ENCODE data around the gene CGB3.
"Not testable (repeated sequence)": the region's sequence is repeated elsewhere in the genome, so short reads cannot be mapped to it uniquely, and the experiment has no call there.

Gene CGB3

DNA sequence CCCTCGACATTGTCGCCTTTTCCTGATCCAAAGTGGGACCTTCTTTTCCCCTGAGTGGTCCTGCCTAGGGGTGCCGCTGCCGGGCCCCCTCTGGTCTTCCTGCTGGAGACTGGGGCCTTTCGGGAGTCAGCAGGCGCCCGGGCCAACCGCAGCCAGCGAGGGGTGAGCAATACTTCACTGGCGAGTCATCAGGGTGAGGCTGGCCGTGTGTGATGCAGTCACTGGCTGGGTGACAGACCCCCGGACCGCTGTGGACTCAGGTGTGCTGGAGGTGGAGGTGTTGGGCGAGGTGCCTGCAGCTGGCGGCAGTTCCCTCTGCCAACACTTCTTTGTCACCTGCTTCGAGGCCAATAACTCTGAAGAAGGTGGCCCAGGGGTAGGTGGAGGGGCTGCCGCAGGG lies 18.0 kb upstream of the CGB3 start:
- H3K9ac ChIP-seq (ENCODE audit: low read depth, low read length) = no peak overlapping the region
- 76% methylated on average over 17 of the region's 17 CpGs for WGBS
- no peak overlapping the region for H3K27ac ChIP-seq (ENCODE audit: low read depth, low read length)
- H3K9me3 ChIP-seq (ENCODE audit: insufficient read depth, low read depth, low read length) = no peaks in the 10 kb centered on the region
- H3K36me3 ChIP-seq (ENCODE audit: insufficient read depth, low read length) = no peaks in the 10 kb centered on the region
- no peaks in the 10 kb centered on the region for H3K4me1 ChIP-seq (ENCODE audit: insufficient read depth, low read length)
- no peak overlapping the region for H3K4me3 ChIP-seq (ENCODE audit: low read length)
- H3K27me3 ChIP-seq (ENCODE audit: insufficient read depth, low read length) = no peaks in the 10 kb centered on the region

DNA sequence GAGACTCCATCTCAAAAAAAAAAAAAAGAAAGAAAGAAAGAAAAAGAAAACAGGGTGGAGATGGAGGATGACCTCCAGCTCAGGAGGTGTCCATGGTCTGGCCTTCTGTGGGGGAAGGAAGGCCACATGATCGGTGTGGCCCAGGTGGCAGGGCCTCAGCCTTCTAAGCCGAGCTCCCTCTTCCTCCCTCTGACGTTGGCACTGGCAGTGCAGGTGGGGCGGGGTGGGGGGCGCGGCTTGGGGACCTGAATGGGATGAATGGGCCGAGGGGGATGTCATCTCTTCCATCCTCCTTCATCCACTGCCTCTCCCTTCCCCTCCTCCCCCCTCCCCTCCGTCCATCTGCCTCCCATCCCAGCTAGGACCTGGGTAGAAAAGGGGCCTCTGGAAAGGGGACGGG lies 15.6 kb upstream of the CGB3 start:
- H3K27me3 ChIP-seq (ENCODE audit: insufficient read depth, low read length); H3K27ac ChIP-seq (ENCODE audit: low read depth, low read length); H3K9ac ChIP-seq (ENCODE audit: low read depth, low read length); H3K4me3 ChIP-seq (ENCODE audit: low read length); H3K36me3 ChIP-seq (ENCODE audit: insufficient read depth, low read length); H3K9me3 ChIP-seq (ENCODE audit: insufficient read depth, low read depth, low read length); H3K4me1 ChIP-seq (ENCODE audit: insufficient read depth, low read length): not testable (repeated sequence)
- WGBS = 93% methylated on average over 3 of the region's 9 CpGs

DNA sequence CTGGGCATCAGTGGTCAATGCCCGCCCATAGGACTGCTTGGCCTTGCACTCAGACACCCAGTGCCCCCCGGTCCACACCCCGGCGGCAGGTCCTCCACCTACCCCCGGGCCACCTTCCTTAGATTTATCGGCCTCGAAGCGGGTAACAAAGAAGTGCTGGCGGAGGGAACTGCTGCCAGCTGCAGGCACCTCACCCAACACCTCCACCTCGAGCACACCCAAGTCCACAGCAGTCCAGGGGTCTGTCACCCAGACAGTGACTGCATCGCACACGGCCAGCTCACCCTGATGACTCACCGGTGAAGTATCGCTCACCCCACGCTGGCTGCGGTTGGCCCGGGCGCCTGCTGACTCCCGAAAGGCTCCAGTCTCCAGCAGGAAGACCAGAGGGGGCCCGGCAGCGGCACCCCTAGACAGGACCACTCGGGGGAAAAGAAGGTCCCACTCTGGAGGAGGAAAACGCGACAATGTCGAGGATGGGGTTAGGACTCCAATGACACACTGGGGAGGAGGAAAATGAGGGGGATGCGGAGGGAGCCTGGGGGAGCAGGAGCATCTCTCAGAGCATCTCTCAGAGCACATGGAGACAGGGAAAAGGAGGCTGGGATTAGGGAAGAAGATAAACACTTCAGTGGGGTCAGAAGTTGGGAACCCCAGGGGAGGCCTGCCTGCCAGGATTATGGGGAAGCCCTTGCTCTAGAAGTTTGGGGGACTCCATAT lies 14.6 kb upstream of the CGB3 start:
- 84% methylated on average over 26 of the region's 26 CpGs for WGBS
- H3K36me3 ChIP-seq (ENCODE audit: insufficient read depth, low read length); H3K27me3 ChIP-seq (ENCODE audit: insufficient read depth, low read length); H3K27ac ChIP-seq (ENCODE audit: low read depth, low read length); H3K9ac ChIP-seq (ENCODE audit: low read depth, low read length); H3K9me3 ChIP-seq (ENCODE audit: insufficient read depth, low read depth, low read length); H3K4me3 ChIP-seq (ENCODE audit: low read length); H3K4me1 ChIP-seq (ENCODE audit: insufficient read depth, low read length): not testable (repeated sequence)

DNA sequence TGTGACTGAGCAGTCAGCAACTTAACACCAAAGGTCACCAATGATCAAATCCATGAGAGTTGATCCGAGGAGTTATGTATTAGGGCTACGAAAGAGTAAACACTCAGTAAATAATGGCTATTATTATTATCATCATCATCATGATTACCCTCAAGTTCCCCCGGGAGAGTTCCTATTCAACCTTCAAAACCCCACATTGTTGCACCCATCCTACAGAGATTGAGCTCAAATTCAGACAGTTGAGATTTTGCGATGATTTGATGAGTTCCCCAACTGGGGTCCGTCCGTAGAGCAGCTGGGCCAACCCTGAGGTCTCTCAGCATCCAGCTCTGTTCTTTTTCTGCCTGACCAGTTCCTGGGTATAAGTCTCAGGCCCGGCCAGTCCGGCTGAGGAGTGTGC lies 14.0 kb upstream of the CGB3 start:
- not testable (repeated sequence) for H3K27ac ChIP-seq (ENCODE audit: low read depth, low read length); H3K27me3 ChIP-seq (ENCODE audit: insufficient read depth, low read length); H3K36me3 ChIP-seq (ENCODE audit: insufficient read depth, low read length); H3K9me3 ChIP-seq (ENCODE audit: insufficient read depth, low read depth, low read length); H3K4me1 ChIP-seq (ENCODE audit: insufficient read depth, low read length); H3K9ac ChIP-seq (ENCODE audit: low read depth, low read length); H3K4me3 ChIP-seq (ENCODE audit: low read length)
- WGBS = 95% methylated on average over 3 of the region's 8 CpGs

DNA sequence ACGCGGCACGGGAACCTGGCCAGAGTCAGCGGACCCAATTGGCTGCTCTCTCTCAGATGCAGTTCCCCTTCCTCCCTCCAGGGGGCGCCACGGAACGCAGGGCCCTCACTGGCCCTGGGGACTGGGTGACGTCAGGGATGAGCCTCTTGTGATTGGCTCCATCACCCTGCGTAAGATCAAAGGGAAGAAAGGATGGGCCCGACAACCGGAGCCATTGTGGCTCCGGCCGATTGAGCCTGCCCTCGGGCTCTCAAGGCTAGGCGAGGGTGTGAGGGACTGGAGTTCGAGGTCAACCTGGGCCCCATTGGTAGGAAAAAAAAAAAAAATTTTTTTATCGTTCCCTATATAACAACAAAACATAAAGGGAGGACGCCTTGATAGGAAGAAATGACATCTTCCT lies 12.7 kb upstream of the CGB3 start, which contains the start of gene CGB1:
CGB1 (minus strand) TSS at position 81 of the 400 bp plus-strand sequence. CDS start 184 bp downstream, outside the sequence.
- not testable (repeated sequence) for H3K36me3 ChIP-seq (ENCODE audit: insufficient read depth, low read length); H3K4me1 ChIP-seq (ENCODE audit: insufficient read depth, low read length); H3K4me3 ChIP-seq (ENCODE audit: low read length); H3K27ac ChIP-seq (ENCODE audit: low read depth, low read length); H3K27me3 ChIP-seq (ENCODE audit: insufficient read depth, low read length); H3K9me3 ChIP-seq (ENCODE audit: insufficient read depth, low read depth, low read length); H3K9ac ChIP-seq (ENCODE audit: low read depth, low read length)
- WGBS = 55% methylated on average over 14 of the region's 18 CpGs

DNA sequence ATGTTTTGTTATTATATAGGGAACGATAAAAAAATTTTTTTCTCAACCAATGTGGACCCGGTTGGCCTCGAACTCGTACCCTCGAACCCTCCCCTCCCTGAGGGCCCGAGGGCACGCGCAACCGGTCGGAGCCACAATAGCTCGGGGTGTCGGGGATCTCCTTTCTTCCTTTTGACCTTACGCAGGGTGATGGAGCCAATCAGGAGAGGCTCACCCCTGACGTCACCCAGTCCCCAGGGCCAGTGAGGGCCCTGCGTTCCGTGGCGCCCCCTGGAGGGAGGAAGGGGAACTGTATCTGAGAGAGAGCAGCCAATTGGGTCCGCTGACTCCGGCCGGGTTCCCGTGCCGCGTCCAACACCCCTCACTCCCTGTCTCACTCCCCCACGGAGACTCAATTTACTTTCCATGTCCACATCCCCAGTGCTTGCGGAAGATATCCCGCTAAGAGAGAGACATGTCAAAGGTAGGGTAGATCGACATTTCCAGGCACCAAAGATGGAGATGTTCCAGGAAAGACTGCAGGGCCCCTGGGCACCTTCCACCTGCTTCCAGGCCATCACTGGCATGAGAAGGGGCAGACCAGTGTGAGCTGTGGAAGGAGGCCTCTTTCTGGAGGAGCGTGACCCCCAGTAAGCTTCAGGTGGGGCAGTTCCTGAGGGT lies 7.6 kb upstream of the CGB3 start, which contains the start of gene CGB2:
CGB2 (plus strand) TSS at position 249 of the 660 bp plus-strand sequence; CDS start at position 455, 206 bp downstream.
- not testable (repeated sequence) for H3K36me3 ChIP-seq (ENCODE audit: insufficient read depth, low read length); H3K9ac ChIP-seq (ENCODE audit: low read depth, low read length); H3K27me3 ChIP-seq (ENCODE audit: insufficient read depth, low read length); H3K4me3 ChIP-seq (ENCODE audit: low read length); H3K27ac ChIP-seq (ENCODE audit: low read depth, low read length); H3K9me3 ChIP-seq (ENCODE audit: insufficient read depth, low read depth, low read length); H3K4me1 ChIP-seq (ENCODE audit: insufficient read depth, low read length)
- 87% methylated on average over 24 of the region's 28 CpGs for WGBS

DNA sequence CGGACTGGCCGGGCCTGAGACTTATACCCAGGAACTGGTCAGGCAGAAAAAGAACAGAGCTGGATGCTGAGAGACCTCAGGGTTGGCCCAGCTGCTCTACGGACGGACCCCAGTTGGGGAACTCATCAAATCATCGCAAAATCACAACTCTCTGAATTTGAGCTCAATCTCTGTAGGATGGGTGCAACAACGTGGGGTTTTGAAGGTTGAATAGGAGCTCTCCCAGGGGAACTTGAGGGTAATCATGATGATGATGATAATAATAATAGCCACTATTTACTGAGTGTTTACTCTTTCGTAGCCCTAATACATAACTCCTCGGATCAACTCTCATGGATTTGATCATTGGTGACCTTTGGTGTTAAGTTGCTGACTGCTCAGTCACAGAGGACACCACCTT lies 6.2 kb upstream of the CGB3 start:
- not testable (repeated sequence) for H3K9ac ChIP-seq (ENCODE audit: low read depth, low read length); H3K4me1 ChIP-seq (ENCODE audit: insufficient read depth, low read length); H3K9me3 ChIP-seq (ENCODE audit: insufficient read depth, low read depth, low read length); H3K27me3 ChIP-seq (ENCODE audit: insufficient read depth, low read length); H3K27ac ChIP-seq (ENCODE audit: low read depth, low read length); H3K36me3 ChIP-seq (ENCODE audit: insufficient read depth, low read length); H3K4me3 ChIP-seq (ENCODE audit: low read length)
- 97% methylated on average over 4 of the region's 8 CpGs for WGBS

DNA sequence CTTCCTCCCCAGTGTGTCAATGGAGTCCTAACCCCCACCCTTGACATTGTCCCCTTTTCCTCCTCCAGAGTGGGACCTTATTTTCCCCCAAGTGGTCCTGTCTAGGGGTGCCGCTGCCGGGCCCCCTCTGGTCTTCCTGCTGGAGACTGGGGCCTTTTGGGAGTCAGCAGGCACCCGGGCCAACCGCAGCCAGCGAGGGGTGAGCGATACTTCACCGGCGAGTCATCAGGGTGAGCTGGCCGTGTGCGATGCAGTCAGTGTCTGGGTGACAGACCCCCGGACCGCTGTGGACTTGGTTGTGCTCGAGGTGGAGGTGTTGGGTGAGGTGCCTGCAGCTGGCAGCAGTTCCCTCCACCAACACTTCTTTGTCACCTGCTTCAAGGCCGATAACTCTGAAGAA lies 5.6 kb upstream of the CGB3 start:
- H3K36me3 ChIP-seq (ENCODE audit: insufficient read depth, low read length); H3K9me3 ChIP-seq (ENCODE audit: insufficient read depth, low read depth, low read length); H3K27me3 ChIP-seq (ENCODE audit: insufficient read depth, low read length); H3K9ac ChIP-seq (ENCODE audit: low read depth, low read length); H3K4me1 ChIP-seq (ENCODE audit: insufficient read depth, low read length); H3K4me3 ChIP-seq (ENCODE audit: low read length); H3K27ac ChIP-seq (ENCODE audit: low read depth, low read length): not testable (repeated sequence)
- WGBS = 75% methylated on average over 14 of the region's 14 CpGs

DNA sequence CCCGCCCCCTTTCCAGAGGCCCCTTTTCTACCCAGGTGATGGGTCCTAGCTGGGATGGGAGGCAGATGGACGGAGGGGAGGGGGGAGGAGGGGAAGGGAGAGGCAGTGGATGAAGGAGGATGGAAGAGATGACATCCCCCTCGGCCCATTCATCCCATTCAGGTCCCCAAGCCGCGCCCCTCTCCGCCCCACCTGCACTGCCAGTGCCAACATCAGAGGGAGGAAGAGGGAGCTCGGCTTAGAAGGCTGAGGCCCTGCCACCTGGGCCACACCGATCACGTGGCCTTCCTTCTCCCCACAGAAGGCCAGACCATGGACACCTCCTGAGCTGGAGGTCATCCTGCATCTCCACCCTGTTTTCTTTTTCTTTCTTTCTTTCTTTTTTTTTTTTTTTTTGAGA lies 4.6 kb upstream of the CGB3 start:
- not testable (repeated sequence) for H3K4me3 ChIP-seq (ENCODE audit: low read length); H3K9me3 ChIP-seq (ENCODE audit: insufficient read depth, low read depth, low read length); H3K4me1 ChIP-seq (ENCODE audit: insufficient read depth, low read length); H3K36me3 ChIP-seq (ENCODE audit: insufficient read depth, low read length); H3K27ac ChIP-seq (ENCODE audit: low read depth, low read length); H3K9ac ChIP-seq (ENCODE audit: low read depth, low read length); H3K27me3 ChIP-seq (ENCODE audit: insufficient read depth, low read length)
- 80% methylated on average over 5 of the region's 9 CpGs for WGBS

DNA sequence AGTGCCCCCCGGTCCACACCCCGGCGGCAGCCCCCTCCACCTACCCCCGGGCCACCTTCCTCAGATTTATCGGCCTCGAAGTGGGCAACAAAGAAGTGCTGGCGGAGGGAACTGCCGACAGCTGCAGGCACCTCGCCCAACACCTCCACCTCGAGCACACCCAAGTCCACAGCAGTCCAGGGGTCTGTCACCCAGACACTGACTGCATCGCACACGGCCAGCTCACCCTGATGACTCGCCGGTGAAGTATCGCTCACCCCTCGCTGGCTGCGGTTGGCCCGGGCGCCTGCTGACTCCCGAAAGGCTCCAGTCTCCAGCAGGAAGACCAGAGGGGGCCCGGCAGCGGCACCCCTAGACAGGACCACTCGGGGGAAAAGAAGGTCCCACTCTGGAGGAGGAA lies 1.5 kb upstream of the CGB3 start:
- H3K9ac ChIP-seq (ENCODE audit: low read depth, low read length); H3K9me3 ChIP-seq (ENCODE audit: insufficient read depth, low read depth, low read length); H3K27me3 ChIP-seq (ENCODE audit: insufficient read depth, low read length); H3K36me3 ChIP-seq (ENCODE audit: insufficient read depth, low read length); H3K4me3 ChIP-seq (ENCODE audit: low read length); H3K27ac ChIP-seq (ENCODE audit: low read depth, low read length); H3K4me1 ChIP-seq (ENCODE audit: insufficient read depth, low read length): not testable (repeated sequence)
- 76% methylated on average over 23 of the region's 23 CpGs for WGBS

DNA sequence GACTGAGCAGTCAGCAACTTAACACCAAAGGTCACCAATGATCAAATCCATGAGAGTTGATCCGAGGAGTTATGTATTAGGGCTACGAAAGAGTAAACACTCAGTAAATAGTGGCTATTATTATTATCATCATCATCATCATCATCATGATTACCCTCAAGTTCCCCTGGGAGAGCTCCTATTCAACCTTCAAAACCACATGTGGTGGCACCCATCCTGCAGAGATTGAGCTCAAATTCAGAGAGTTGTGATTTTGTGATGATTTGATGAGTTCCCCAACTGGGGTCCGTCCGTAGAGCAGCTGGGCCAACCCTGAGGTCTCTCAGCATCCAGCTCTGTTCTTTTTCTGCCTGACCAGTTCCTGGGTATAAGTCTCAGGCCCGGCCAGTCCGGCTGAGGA lies 955 bp upstream of the CGB3 start:
- not testable (repeated sequence) for H3K9ac ChIP-seq (ENCODE audit: low read depth, low read length); H3K4me1 ChIP-seq (ENCODE audit: insufficient read depth, low read length); H3K9me3 ChIP-seq (ENCODE audit: insufficient read depth, low read depth, low read length); H3K27ac ChIP-seq (ENCODE audit: low read depth, low read length); H3K27me3 ChIP-seq (ENCODE audit: insufficient read depth, low read length); H3K4me3 ChIP-seq (ENCODE audit: low read length); H3K36me3 ChIP-seq (ENCODE audit: insufficient read depth, low read length)
- no CpG with 5 or more reads among the region's 6 CpGs for WGBS

DNA sequence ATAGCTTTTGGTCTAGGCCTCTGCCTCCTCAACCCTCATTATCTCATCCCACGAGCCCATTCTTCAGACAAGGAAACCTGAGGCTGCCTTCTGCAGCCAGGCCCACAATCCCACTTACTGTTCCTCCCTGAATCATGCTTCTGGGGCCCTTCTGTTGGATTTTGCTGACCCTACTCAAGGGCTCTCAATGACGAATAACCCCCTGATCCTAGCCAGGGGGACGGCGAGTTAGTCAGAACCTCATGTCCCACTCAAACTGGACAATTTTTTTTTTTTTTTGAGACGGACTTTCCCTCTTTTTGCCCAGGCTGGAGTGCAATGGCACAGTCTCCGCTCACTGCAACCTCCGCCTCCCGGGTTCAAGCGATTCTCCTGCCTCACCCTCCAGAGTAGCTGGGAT lies 2.0 kb downstream of the CGB3 start:
- H3K9ac ChIP-seq (ENCODE audit: low read depth, low read length) = no peak overlapping the region
- H3K36me3 ChIP-seq (ENCODE audit: insufficient read depth, low read length) = no peaks in the 10 kb centered on the region
- H3K27ac ChIP-seq (ENCODE audit: low read depth, low read length) = no peak overlapping the region
- H3K27me3 ChIP-seq (ENCODE audit: insufficient read depth, low read length) = peaks cover 27% of the 10 kb centered on the region
- H3K4me3 ChIP-seq (ENCODE audit: low read length) = no peak overlapping the region
- 91% methylated on average over 9 of the region's 9 CpGs for WGBS
- H3K4me1 ChIP-seq (ENCODE audit: insufficient read depth, low read length) = peaks cover 10% of the 10 kb centered on the region; the same call in 1 of the 2 replicates
- H3K9me3 ChIP-seq (ENCODE audit: insufficient read depth, low read depth, low read length) = no peaks in the 10 kb centered on the region

Measured in HUES64 (cell line).